ENCODE measurements around the gene SCFD2.
"Not testable (repeated sequence)": the region's sequence is repeated elsewhere in the genome, so short reads cannot be mapped to it uniquely, and the experiment has no call there.

DNA sequence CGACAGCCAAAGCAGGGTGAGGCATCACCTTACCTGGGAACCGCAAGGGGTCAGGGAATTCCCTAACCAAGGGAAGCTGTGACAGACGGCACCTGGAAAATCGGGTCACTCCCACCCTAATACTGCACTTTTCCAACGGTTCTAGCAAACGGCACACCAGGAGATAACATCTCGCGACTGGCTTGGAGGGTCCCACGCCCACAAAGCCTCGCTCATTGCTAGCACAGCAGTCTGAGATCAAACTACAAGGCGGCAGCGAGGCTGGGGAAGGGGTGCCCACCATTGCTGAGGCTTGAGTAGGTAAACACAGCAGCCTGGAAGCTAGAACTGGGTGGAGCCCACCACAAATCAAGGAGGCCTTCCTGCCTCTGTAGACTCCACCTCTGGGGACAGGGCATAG is 25.7 kb downstream of the SCFD2 start:
- TF ChIP-seq CREM (CRISPR knock-in tag; IDR thresholded peaks at IDR 0.05); TEAD1 (CRISPR knock-in tag; IDR thresholded peaks at IDR 0.05); TCF7 (CRISPR knock-in tag; IDR thresholded peaks at IDR 0.05; ENCODE audit: low read depth); KAT7 (CRISPR knock-in tag; IDR thresholded peaks at IDR 0.05; ENCODE audit: borderline replicate concordance); IRF2 (CRISPR knock-in tag; IDR thresholded peaks at IDR 0.05; ENCODE audit: borderline replicate concordance, low read depth); FOXJ3 (CRISPR knock-in tag; IDR thresholded peaks at IDR 0.05; ENCODE audit: borderline replicate concordance); ATF2 (CRISPR knock-in tag; IDR thresholded peaks at IDR 0.05; ENCODE audit: borderline replicate concordance, low read depth); MYBL2 (CRISPR knock-in tag; IDR thresholded peaks at IDR 0.05); ETV6 (CRISPR knock-in tag; IDR thresholded peaks at IDR 0.05): not testable (repeated sequence)
- TF ChIP-seq, protein P1, sequence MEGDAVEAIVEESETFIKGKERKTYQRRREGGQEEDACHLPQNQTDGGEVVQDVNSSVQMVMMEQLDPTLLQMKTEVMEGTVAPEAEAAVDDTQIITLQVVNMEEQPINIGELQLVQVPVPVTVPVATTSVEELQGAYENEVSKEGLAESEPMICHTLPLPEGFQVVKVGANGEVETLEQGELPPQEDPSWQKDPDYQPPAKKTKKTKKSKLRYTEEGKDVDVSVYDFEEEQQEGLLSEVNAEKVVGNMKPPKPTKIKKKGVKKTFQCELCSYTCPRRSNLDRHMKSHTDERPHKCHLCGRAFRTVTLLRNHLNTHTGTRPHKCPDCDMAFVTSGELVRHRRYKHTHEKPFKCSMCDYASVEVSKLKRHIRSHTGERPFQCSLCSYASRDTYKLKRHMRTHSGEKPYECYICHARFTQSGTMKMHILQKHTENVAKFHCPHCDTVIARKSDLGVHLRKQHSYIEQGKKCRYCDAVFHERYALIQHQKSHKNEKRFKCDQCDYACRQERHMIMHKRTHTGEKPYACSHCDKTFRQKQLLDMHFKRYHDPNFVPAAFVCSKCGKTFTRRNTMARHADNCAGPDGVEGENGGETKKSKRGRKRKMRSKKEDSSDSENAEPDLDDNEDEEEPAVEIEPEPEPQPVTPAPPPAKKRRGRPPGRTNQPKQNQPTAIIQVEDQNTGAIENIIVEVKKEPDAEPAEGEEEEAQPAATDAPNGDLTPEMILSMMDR (IDR thresholded peaks at IDR 0.05), result not testable (repeated sequence)
- TF ChIP-seq, protein P2, sequence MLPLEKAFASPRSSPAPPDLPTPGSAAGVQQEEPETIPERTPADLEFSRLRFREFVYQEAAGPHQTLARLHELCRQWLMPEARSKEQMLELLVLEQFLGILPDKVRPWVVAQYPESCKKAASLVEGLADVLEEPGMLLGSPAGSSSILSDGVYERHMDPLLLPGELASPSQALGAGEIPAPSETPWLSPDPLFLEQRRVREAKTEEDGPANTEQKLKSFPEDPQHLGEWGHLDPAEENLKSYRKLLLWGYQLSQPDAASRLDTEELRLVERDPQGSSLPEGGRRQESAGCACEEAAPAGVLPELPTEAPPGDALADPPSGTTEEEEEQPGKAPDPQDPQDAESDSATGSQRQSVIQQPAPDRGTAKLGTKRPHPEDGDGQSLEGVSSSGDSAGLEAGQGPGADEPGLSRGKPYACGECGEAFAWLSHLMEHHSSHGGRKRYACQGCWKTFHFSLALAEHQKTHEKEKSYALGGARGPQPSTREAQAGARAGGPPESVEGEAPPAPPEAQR (CRISPR knock-in tag; IDR thresholded peaks at IDR 0.05), result not testable (repeated sequence)
- TF ChIP-seq, protein P3, sequence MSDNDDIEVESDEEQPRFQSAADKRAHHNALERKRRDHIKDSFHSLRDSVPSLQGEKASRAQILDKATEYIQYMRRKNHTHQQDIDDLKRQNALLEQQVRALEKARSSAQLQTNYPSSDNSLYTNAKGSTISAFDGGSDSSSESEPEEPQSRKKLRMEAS (CRISPR knock-in tag; IDR thresholded peaks at IDR 0.05), result not testable (repeated sequence)

All from WTC11 (cell line).